Peyer's patch (tissue), 4 donors: ENCODE data around the gene HOXC5.

ENCODE experiments used
- POLR2A ChIP-seq, 2 donors: fragments of 450-650 bp; IDR thresholded peaks; one replicate each; pipeline ENCODE4 v1.5.1; 2017; ENCODE audit warnings: antibody characterized with exemption in 2 of 2, mild to moderate bottlenecking in 2 of 2, moderate library complexity in 2 of 2
- TF ChIP-seq, protein P1 (sequence below), 6 experiments: fragments of 450-650 bp in 4 of 6; fragments of 200-600 bp in 2 of 6; sonication (generic) in 1 of 6; IDR thresholded peaks; one replicate each; pipeline ENCODE4 v1.5.1; 2017 to 2019; ENCODE audit warnings: antibody characterized with exemption in 6 of 6, mild to moderate bottlenecking in 3 of 6, moderate library complexity in 1 of 6

DNA sequence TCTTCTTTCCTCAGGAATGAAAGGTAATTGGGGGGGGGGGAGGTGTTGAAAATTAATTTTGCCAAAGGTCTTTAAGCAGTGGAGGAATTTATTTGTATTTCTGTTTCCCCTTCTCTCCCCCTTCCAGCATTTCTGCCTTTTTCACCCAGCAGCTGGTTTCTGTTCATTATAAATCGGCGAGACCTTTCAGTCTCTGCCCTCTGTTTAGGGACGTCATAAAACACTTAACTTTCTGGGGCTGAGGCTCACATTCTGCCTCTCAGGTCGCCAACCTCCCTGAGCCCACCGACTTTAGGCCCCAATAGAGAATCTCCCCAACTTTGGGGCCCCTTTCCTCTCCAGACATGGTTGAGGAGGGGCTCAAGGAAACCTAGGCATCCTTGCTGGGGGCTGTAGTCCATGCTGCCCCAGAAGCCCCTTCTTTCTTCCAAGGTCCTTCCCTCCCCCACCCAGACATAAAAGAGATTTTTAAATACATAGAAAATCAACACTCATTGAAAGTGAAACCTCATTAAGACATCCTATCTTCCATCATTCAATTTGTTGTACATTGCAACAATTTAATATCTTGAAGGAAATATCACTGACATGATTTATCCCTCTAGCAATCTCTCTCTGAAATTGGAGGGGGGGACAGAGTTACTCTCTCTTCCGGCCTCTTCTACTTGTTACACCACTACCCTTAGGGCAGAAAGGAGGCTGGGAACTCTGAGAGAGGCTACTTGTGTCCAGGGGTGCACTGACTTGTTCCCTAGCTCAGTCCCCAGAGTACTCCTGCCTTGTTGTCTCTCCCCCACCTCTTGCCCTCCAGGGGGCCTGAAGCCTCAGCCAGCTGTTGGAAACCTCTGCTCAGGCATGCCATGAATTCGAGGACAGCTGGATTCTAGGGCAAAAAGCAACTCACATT, 7.1 kb upstream of the HOXC5 start:
- TF ChIP-seq, protein P1, sequence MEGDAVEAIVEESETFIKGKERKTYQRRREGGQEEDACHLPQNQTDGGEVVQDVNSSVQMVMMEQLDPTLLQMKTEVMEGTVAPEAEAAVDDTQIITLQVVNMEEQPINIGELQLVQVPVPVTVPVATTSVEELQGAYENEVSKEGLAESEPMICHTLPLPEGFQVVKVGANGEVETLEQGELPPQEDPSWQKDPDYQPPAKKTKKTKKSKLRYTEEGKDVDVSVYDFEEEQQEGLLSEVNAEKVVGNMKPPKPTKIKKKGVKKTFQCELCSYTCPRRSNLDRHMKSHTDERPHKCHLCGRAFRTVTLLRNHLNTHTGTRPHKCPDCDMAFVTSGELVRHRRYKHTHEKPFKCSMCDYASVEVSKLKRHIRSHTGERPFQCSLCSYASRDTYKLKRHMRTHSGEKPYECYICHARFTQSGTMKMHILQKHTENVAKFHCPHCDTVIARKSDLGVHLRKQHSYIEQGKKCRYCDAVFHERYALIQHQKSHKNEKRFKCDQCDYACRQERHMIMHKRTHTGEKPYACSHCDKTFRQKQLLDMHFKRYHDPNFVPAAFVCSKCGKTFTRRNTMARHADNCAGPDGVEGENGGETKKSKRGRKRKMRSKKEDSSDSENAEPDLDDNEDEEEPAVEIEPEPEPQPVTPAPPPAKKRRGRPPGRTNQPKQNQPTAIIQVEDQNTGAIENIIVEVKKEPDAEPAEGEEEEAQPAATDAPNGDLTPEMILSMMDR (IDR thresholded peaks at IDR 0.05): no peak
- TF ChIP-seq POLR2A (IDR thresholded peaks at IDR 0.05): no peak
